ENCODE data around the gene ABRAXAS1.
A peak's percentile ranks its signal among the peaks of the same experiment; 100 is the strongest.
"Not testable (repeated sequence)": the region's sequence is repeated elsewhere in the genome, so short reads cannot be mapped to it uniquely, and the experiment has no call there.

Gene ABRAXAS1

GRCh38 chr4:83484500-83485461 lies at the start of gene ABRAXAS1:
TSS of gene ABRAXAS1 (minus strand) at chr4:83485100. CDS start at chr4:83485072, 28 bp downstream.
- peak; percentile 86 for DNase-seq

GRCh38 chr4:83527671-83528070 lies 42.8 kb upstream of the ABRAXAS1 start:
- no peak for DNase-seq

- DNase-seq = no peak
These were observed 37.3 kb upstream of the ABRAXAS1 start for GRCh38 chr4:83522239-83522638.

- no peak for DNase-seq
These were observed 31.3 kb upstream of the ABRAXAS1 start for GRCh38 chr4:83516042-83516772.

GRCh38 chr4:83510442-83510841 lies 25.5 kb upstream of the ABRAXAS1 start:
- no peak for DNase-seq

GRCh38 chr4:83509156-83509585 lies 24.3 kb upstream of the ABRAXAS1 start:
- peak; percentile 1 for DNase-seq

GRCh38 chr4:83504996-83505395 lies 20.1 kb upstream of the ABRAXAS1 start:
- DNase-seq = no peak

- DNase-seq = no peak
These were observed 19.6 kb upstream of the ABRAXAS1 start for GRCh38 chr4:83504503-83504902.

GRCh38 chr4:83503974-83504373 lies 19.1 kb upstream of the ABRAXAS1 start:
- DNase-seq = no peak

GRCh38 chr4:83501671-83502070 lies 16.8 kb upstream of the ABRAXAS1 start:
- not testable (repeated sequence) for DNase-seq

GRCh38 chr4:83498187-83498586 lies 13.3 kb upstream of the ABRAXAS1 start:
- no peak for DNase-seq

GRCh38 chr4:83496085-83496917 lies 11.4 kb upstream of the ABRAXAS1 start:
- DNase-seq = not testable (repeated sequence)

GRCh38 chr4:83490876-83491450 lies 6.1 kb upstream of the ABRAXAS1 start:
- no peak for DNase-seq

GRCh38 chr4:83489711-83490326 lies 4.9 kb upstream of the ABRAXAS1 start:
- no peak for DNase-seq

- no peak for DNase-seq
These were observed 1.7 kb upstream of the ABRAXAS1 start for GRCh38 chr4:83486457-83487129.

- DNase-seq = no peak
These were observed 10.9 kb downstream of the ABRAXAS1 start for GRCh38 chr4:83473966-83474365.

- DNase-seq = no peak
These were observed 11.5 kb downstream of the ABRAXAS1 start for GRCh38 chr4:83473423-83473822.

GRCh38 chr4:83456184-83456501 lies 28.8 kb downstream of the ABRAXAS1 start:
- DNase-seq = no peak

- DNase-seq = peak; percentile 92
These were observed 29.4 kb downstream of the ABRAXAS1 start, which contains the start of the genes HELQ and MRPS18C for GRCh38 chr4:83455281-83456183. TSS of gene HELQ (minus strand) at chr4:83455823. CDS start at chr4:83455693, 130 bp downstream. TSS of gene MRPS18C (plus strand) at chr4:83456058. CDS start at chr4:83456078, 20 bp downstream.

- DNase-seq = no peak
These were observed 30.2 kb downstream of the ABRAXAS1 start for GRCh38 chr4:83454686-83455085.

Data from NCI-H146 (cell line).